Measurements from ENCODE around the gene SCNN1B.

DNA sequence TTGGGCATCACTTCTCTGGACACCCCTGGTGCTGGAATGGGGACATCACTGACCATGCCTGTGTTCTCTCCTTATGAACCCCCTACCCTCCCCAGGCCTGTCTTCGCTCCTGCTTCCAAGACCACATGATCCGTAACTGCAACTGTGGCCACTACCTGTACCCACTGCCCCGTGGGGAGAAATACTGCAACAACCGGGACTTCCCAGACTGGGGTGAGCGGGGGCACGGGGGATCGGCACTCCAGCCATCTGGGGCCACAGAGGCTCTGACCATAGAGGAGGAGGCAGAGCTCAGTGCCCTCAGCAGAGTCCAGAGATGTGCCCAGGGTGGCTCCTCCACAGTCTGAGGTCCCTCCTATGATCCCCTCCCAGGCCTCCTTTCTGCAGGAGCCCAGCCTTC lies 73.5 kb downstream of the SCNN1B start:
- TF ChIP-seq CTCF (IDR thresholded peaks at IDR 0.05) (no peak), POLR2A (IDR thresholded peaks at IDR 0.05) (no peak)
